ENCODE results near the gene ZNF226. TPM values are rescaled to one million over a fixed set of nuclear protein-coding genes. Genes with fewer than 3 reads are reported as not detected.
A peak's percentile ranks its signal among the peaks of the same experiment; 100 is the strongest.
"Not testable (repeated sequence)": the region's sequence is repeated elsewhere in the genome, so short reads cannot be mapped to it uniquely, and the experiment has no call there.

The ZNF226 gene
- total RNA-seq, 1 experiment from 2014 or later, result 26.6 TPM

- H3K9me3 ChIP-seq (ENCODE audit: low read length), result peaks cover 12% of the 10 kb centered on the region
- no peak overlapping the region for H3K9ac ChIP-seq (ENCODE audit: low read length)
- no peak overlapping the region for H2AFZ ChIP-seq (ENCODE audit: low read length)
- DNase-seq, result no peak
- peaks cover 16% of the 10 kb centered on the region for H3K79me2 ChIP-seq (ENCODE audit: low read length)
- no peaks in the 10 kb centered on the region for H4K20me1 ChIP-seq (ENCODE audit: insufficient read depth, low read depth, low read length)
- H3K4me1 ChIP-seq (ENCODE audit: low read length), result peaks cover 7% of the 10 kb centered on the region; the same call in 1 of the 2 replicates
- no peaks in the 10 kb centered on the region for H3K9me2 ChIP-seq (replicated peaks; ENCODE audit: insufficient read depth, low read length)
- no peak overlapping the region for H3K27ac ChIP-seq (ENCODE audit: low read length)
- H3K4me3 ChIP-seq (ENCODE audit: low read length), result peak overlapping the region; percentile 70; the same call in 1 of the 2 replicates
- H3K4me2 ChIP-seq (ENCODE audit: low read depth, low read length, poor library complexity, severe bottlenecking), result no peak overlapping the region
- H3K27me3 ChIP-seq (ENCODE audit: low read length), result no peaks in the 10 kb centered on the region
- H3K36me3 ChIP-seq (ENCODE audit: insufficient read depth, low read length), result peaks cover 21% of the 10 kb centered on the region
Measured at GRCh38 chr19:44163789-44164188, 1.1 kb upstream of the ZNF226 start.

GRCh38 chr19:44164327-44164672, 600 bp upstream of the ZNF226 start:
- Histone ChIP-seq H3K9me3 (ENCODE audit: low read length) (peaks cover 11% of the 10 kb centered on the region), H3K4me1 (ENCODE audit: low read length) (peaks cover 7% of the 10 kb centered on the region; the same call in 1 of the 2 replicates), H3K27me3 (ENCODE audit: low read length) (no peaks in the 10 kb centered on the region), H3K4me3 (ENCODE audit: low read length) (peak overlapping the region; percentile 70), H3K4me2 (ENCODE audit: low read depth, low read length, poor library complexity, severe bottlenecking) (peak overlapping the region; percentile 73), H3K9ac (ENCODE audit: low read length) (peak overlapping the region; percentile 78), H3K9me2 (replicated peaks; ENCODE audit: insufficient read depth, low read length) (no peaks in the 10 kb centered on the region), H3K79me2 (ENCODE audit: low read length) (peaks cover 16% of the 10 kb centered on the region), H3K27ac (ENCODE audit: low read length) (no peak overlapping the region), H2AFZ (ENCODE audit: low read length) (peak overlapping the region; percentile 88), H4K20me1 (ENCODE audit: insufficient read depth, low read depth, low read length) (no peaks in the 10 kb centered on the region), H3K36me3 (ENCODE audit: insufficient read depth, low read length) (peaks cover 26% of the 10 kb centered on the region)
- no peak for DNase-seq

DNA sequence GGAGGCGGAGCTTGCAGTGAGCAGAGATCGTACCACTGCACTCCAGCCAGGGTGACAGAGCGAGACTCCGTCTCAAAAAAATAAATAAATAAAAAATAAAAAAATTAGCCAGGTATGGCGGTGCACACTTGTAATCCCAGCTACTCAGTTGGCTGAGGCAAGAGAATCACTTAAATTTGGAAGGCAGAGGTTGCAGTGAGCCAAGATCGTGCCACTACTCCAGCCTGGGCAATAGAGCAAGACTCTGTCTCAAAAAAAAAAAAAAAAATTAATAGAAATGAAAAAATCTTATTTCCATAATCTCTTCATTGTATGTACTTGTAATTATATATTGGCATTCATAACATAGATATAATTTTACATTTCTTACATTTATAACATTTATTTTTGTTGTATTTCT, 5.8 kb downstream of the ZNF226 start:
- H3K9me2 ChIP-seq (replicated peaks; ENCODE audit: insufficient read depth, low read length); H4K20me1 ChIP-seq (ENCODE audit: insufficient read depth, low read depth, low read length); H3K4me1 ChIP-seq (ENCODE audit: low read length); H3K9ac ChIP-seq (ENCODE audit: low read length); H3K27ac ChIP-seq (ENCODE audit: low read length); H3K4me2 ChIP-seq (ENCODE audit: low read depth, low read length, poor library complexity, severe bottlenecking); H3K27me3 ChIP-seq (ENCODE audit: low read length); H2AFZ ChIP-seq (ENCODE audit: low read length); H3K4me3 ChIP-seq (ENCODE audit: low read length); DNase-seq: not testable (repeated sequence)
- Histone ChIP-seq H3K79me2 (ENCODE audit: low read length) (peaks cover 11% of the 10 kb centered on the region), H3K36me3 (ENCODE audit: insufficient read depth, low read length) (peaks cover 81% of the 10 kb centered on the region), H3K9me3 (ENCODE audit: low read length) (peaks cover 20% of the 10 kb centered on the region)

DNA sequence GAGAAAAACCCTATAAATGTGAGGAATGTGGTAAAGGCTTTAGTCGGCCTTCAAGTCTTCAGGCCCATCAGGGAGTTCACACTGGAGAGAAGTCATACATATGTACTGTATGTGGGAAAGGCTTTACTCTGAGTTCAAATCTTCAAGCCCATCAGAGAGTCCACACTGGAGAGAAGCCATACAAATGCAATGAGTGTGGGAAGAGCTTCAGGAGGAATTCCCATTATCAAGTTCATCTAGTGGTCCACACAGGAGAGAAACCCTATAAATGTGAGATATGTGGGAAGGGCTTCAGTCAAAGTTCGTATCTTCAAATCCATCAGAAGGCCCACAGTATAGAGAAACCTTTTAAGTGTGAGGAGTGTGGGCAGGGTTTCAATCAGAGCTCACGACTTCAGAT, 11.7 kb downstream of the ZNF226 start:
- H3K4me1 ChIP-seq (ENCODE audit: low read length), result no peaks in the 10 kb centered on the region
- no peak overlapping the region for H3K4me2 ChIP-seq (ENCODE audit: low read depth, low read length, poor library complexity, severe bottlenecking)
- no peak overlapping the region for H3K4me3 ChIP-seq (ENCODE audit: low read length)
- DNase-seq, result no peak
- H3K36me3 ChIP-seq (ENCODE audit: insufficient read depth, low read length), result peaks cover 53% of the 10 kb centered on the region
- H3K27me3 ChIP-seq (ENCODE audit: low read length), result no peaks in the 10 kb centered on the region
- peaks cover 29% of the 10 kb centered on the region for H3K9me3 ChIP-seq (ENCODE audit: low read length)
- no peaks in the 10 kb centered on the region for H4K20me1 ChIP-seq (ENCODE audit: insufficient read depth, low read depth, low read length)
- H2AFZ ChIP-seq (ENCODE audit: low read length), result no peak overlapping the region
- H3K79me2 ChIP-seq (ENCODE audit: low read length), result no peaks in the 10 kb centered on the region
- no peaks in the 10 kb centered on the region for H3K9me2 ChIP-seq (replicated peaks; ENCODE audit: insufficient read depth, low read length)
- no peak overlapping the region for H3K27ac ChIP-seq (ENCODE audit: low read length)
- H3K9ac ChIP-seq (ENCODE audit: low read length), result no peak overlapping the region

- no peaks in the 10 kb centered on the region for H3K4me1 ChIP-seq (ENCODE audit: low read length)
- no peaks in the 10 kb centered on the region for H4K20me1 ChIP-seq (ENCODE audit: insufficient read depth, low read depth, low read length)
- no peak for DNase-seq
- H3K27me3 ChIP-seq (ENCODE audit: low read length), result no peaks in the 10 kb centered on the region
- H3K9me3 ChIP-seq (ENCODE audit: low read length), result peaks cover 22% of the 10 kb centered on the region
- no peaks in the 10 kb centered on the region for H3K9me2 ChIP-seq (replicated peaks; ENCODE audit: insufficient read depth, low read length)
- H3K27ac ChIP-seq (ENCODE audit: low read length), result no peak overlapping the region
- no peak overlapping the region for H3K9ac ChIP-seq (ENCODE audit: low read length)
- no peak overlapping the region for H3K4me3 ChIP-seq (ENCODE audit: low read length)
- H3K36me3 ChIP-seq (ENCODE audit: insufficient read depth, low read length), result peaks cover 11% of the 10 kb centered on the region
- H3K79me2 ChIP-seq (ENCODE audit: low read length), result no peaks in the 10 kb centered on the region
- no peak overlapping the region for H3K4me2 ChIP-seq (ENCODE audit: low read depth, low read length, poor library complexity, severe bottlenecking)
- no peak overlapping the region for H2AFZ ChIP-seq (ENCODE audit: low read length)
Measured at GRCh38 chr19:44180968-44181367, 16.1 kb downstream of the ZNF226 start.

GRCh38 chr19:44182145-44182544, 17.2 kb downstream of the ZNF226 start:
- no peaks in the 10 kb centered on the region; the same call in 1 of the 2 replicates for H3K36me3 ChIP-seq (ENCODE audit: insufficient read depth, low read length)
- no peaks in the 10 kb centered on the region for H3K4me1 ChIP-seq (ENCODE audit: low read length)
- H3K9me3 ChIP-seq (ENCODE audit: low read length), result peaks cover 10% of the 10 kb centered on the region
- DNase-seq, result no peak
- no peak overlapping the region for H3K4me2 ChIP-seq (ENCODE audit: low read depth, low read length, poor library complexity, severe bottlenecking)
- H3K27ac ChIP-seq (ENCODE audit: low read length), result no peak overlapping the region
- no peaks in the 10 kb centered on the region for H3K9me2 ChIP-seq (replicated peaks; ENCODE audit: insufficient read depth, low read length)
- no peak overlapping the region for H2AFZ ChIP-seq (ENCODE audit: low read length)
- no peaks in the 10 kb centered on the region for H3K79me2 ChIP-seq (ENCODE audit: low read length)
- no peaks in the 10 kb centered on the region for H4K20me1 ChIP-seq (ENCODE audit: insufficient read depth, low read depth, low read length)
- H3K27me3 ChIP-seq (ENCODE audit: low read length), result no peaks in the 10 kb centered on the region
- no peak overlapping the region for H3K9ac ChIP-seq (ENCODE audit: low read length)
- H3K4me3 ChIP-seq (ENCODE audit: low read length), result no peak overlapping the region

GRCh38 chr19:44190020-44190419, 25.1 kb downstream of the ZNF226 start:
- no peaks in the 10 kb centered on the region for H3K79me2 ChIP-seq (ENCODE audit: low read length)
- H3K4me3 ChIP-seq (ENCODE audit: low read length), result no peak overlapping the region
- no peaks in the 10 kb centered on the region for H3K4me1 ChIP-seq (ENCODE audit: low read length)
- peaks cover 5% of the 10 kb centered on the region; the same call in 1 of the 2 replicates for H3K9me3 ChIP-seq (ENCODE audit: low read length)
- no peak overlapping the region for H3K9ac ChIP-seq (ENCODE audit: low read length)
- no peak overlapping the region for H3K27ac ChIP-seq (ENCODE audit: low read length)
- no peak overlapping the region for H3K4me2 ChIP-seq (ENCODE audit: low read depth, low read length, poor library complexity, severe bottlenecking)
- no peaks in the 10 kb centered on the region for H4K20me1 ChIP-seq (ENCODE audit: insufficient read depth, low read depth, low read length)
- no peak for DNase-seq
- H2AFZ ChIP-seq (ENCODE audit: low read length), result no peak overlapping the region
- no peaks in the 10 kb centered on the region for H3K36me3 ChIP-seq (ENCODE audit: insufficient read depth, low read length)
- H3K9me2 ChIP-seq (replicated peaks; ENCODE audit: insufficient read depth, low read length), result no peaks in the 10 kb centered on the region
- no peaks in the 10 kb centered on the region for H3K27me3 ChIP-seq (ENCODE audit: low read length)

DNA sequence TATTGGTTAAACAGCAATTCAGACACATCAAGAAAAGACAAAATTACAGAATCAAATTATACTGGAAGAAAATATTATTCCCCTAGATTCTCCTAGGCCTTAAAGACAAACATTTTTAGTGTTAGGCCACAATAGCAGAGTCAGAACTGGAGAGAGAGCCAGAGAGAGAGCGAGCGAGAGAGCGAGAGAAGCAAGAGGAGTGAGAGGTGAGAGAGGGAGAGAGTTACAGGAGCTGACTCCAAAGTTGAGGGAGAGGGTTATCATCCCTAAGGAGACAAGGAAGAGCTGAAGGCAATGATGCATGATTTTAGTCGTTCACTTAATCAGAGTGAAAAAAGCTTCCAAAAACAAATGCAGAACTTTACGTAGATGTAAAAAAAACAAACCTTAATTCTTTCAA, 27.2 kb downstream of the ZNF226 start:
- Histone ChIP-seq H3K79me2 (ENCODE audit: low read length) (no peaks in the 10 kb centered on the region), H3K36me3 (ENCODE audit: insufficient read depth, low read length) (no peaks in the 10 kb centered on the region), H3K4me2 (ENCODE audit: low read depth, low read length, poor library complexity, severe bottlenecking) (no peak overlapping the region), H3K9me2 (replicated peaks; ENCODE audit: insufficient read depth, low read length) (no peaks in the 10 kb centered on the region), H3K9ac (ENCODE audit: low read length) (no peak overlapping the region), H3K4me1 (ENCODE audit: low read length) (no peaks in the 10 kb centered on the region), H3K4me3 (ENCODE audit: low read length) (no peak overlapping the region), H3K27ac (ENCODE audit: low read length) (no peak overlapping the region), H3K27me3 (ENCODE audit: low read length) (no peaks in the 10 kb centered on the region), H2AFZ (ENCODE audit: low read length) (no peak overlapping the region), H4K20me1 (ENCODE audit: insufficient read depth, low read depth, low read length) (no peaks in the 10 kb centered on the region), H3K9me3 (ENCODE audit: low read length) (0 out of 2 replicates have a peak, but pooled peaks cover 3% of the 10 kb centered on the region)
- DNase-seq, result no peak

DNA sequence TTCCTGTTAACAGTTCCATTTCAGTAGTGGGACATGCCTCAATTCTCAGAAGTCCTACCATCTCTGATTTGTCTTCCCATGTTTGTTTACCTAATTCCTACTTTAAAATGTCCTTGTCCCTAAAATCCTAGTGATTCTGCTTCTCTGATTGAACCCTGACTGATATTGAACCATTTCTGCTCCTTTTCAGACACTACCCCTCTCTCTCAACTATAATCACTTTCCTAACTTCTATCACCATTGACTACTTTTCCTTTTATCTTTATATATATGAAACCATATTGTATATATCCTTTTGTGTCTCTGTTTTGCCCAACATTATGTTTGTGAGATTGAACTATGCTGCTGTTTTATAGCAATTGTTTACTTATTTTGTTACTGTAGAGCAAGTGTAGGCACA, 31.9 kb downstream of the ZNF226 start:
- Histone ChIP-seq H2AFZ (ENCODE audit: low read length) (no peak overlapping the region), H3K9ac (ENCODE audit: low read length) (no peak overlapping the region), H3K27ac (ENCODE audit: low read length) (no peak overlapping the region), H3K79me2 (ENCODE audit: low read length) (no peaks in the 10 kb centered on the region), H3K4me2 (ENCODE audit: low read depth, low read length, poor library complexity, severe bottlenecking) (no peak overlapping the region), H3K36me3 (ENCODE audit: insufficient read depth, low read length) (no peaks in the 10 kb centered on the region), H3K4me1 (ENCODE audit: low read length) (no peaks in the 10 kb centered on the region), H3K27me3 (ENCODE audit: low read length) (no peaks in the 10 kb centered on the region), H4K20me1 (ENCODE audit: insufficient read depth, low read depth, low read length) (no peaks in the 10 kb centered on the region), H3K9me2 (replicated peaks; ENCODE audit: insufficient read depth, low read length) (no peaks in the 10 kb centered on the region), H3K4me3 (ENCODE audit: low read length) (no peak overlapping the region), H3K9me3 (ENCODE audit: low read length) (peaks cover 3% of the 10 kb centered on the region; the same call in 1 of the 2 replicates)
- DNase-seq, result no peak
